Stimulated activated CD4-positive, alpha-beta T cell treated with anti-CD3 and anti-CD28 coated beads, TNF-alpha, amount 100 ng/mL, for 48 hours (primary cell): ENCODE data around the gene BTBD6.

ENCODE experiments used
- DNase-seq, 3 donors: peaks; one replicate each; pipeline ENCODE4 v3.0.0-alpha.2; 2020; ENCODE audit warnings: low read depth in 3 of 3

Gene BTBD6

DNA sequence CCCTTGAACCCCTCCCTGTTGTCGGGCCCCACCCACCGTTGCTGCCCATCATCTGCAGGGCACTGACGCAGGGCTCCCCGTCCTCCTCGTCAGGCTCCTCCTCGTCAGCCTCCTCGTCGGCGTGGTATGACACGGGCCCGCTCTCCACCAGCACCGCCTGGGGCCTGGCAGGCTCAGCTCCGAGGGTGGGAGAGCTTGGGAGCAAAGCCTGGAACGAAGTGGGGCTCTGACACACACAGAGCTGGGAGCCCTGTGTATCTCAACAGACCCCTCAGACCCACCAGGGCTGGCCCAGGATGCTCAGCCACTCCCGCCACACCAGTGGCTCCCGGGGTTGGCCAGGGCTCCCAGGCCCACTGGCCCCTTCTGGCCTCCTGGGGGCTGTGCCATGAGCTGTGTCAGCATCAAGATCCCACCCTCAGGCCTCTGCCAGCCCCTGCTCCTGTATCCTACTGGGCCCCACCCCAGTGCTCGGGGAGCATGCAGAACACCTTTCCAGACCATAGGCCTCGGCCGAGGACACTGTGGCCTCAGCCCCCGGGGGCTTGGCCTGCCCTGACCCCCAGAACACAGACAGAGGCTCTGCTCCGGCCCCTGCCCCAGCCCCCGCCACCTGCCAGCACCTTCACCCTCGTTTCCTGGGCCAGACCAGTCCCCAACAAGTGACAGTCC lies 37.1 kb upstream of the BTBD6 start:
- no peak for DNase-seq

DNA sequence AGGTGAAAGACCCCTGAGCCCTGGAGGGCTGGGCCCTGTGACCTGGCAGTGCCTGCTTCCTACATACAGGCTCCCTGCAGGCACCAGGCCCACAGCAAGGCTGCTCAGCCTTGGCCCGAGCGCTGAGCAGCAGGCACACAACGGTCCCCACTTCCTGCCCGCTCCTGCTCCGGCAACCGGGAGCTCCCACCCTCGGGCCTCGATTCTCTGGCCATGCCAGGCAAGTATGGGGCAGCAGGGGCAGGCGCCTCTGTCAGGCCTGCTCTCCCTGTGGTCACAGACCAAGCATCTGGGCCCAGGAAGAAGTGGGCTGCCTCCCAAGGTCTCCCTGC lies 36.6 kb upstream of the BTBD6 start:
- DNase-seq, result no peak

DNA sequence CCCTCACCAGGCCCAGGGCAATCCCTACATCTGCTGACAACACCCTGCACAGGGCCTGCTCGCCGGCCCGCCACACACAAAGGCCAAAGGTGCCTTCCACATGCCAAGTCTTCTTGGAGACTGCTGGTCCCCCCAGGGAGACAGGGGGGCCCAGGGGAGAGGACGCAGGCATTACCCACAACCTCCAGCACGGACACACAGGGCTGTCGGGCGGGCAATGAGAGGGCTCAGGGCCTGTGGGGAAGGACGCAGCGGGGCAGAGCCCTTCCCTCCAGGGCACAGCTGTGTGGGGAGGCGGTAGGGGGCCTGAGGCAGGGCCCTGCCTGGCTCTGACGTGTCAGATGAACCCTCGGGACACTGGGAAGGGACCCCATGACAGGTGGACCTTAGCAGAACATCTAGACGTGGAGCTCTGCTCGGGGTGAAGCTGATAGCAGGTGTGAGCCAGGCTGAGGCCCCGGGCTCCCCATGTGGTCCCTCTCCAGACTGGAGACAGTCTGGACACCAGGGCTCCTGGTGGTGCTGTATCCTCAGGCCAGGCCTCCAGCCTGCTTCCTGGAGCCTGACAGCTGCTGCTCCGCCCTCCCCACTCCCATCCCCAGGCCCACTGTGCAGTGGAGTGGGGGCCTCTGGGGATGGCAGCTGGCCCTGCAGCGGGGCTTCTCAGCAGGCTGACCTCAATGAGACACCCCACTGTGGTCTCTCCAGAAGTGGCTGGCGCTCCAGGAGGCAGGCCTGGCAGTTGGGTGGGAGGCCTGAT lies 35.6 kb upstream of the BTBD6 start:
- no peak for DNase-seq

DNA sequence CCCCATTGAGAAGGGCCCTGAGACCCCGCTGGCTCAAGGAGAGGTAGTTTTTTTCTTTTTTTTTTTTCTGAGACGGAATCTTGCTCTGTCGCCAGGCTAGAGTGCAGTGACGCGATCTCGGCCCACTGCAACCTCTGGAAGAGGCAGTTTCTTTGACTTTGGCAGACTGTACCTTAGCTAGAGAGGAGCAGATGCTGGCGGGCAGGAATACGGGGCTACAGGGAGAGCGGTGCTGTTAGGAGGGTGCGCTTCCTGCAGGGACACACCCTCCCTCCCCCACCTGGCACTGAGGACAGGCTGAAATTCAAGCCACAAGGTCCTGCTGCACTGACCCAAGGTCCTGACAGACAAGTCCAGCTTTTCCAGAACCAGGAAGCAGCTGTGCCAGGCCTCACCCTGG lies 35.0 kb upstream of the BTBD6 start:
- no peak for DNase-seq

DNA sequence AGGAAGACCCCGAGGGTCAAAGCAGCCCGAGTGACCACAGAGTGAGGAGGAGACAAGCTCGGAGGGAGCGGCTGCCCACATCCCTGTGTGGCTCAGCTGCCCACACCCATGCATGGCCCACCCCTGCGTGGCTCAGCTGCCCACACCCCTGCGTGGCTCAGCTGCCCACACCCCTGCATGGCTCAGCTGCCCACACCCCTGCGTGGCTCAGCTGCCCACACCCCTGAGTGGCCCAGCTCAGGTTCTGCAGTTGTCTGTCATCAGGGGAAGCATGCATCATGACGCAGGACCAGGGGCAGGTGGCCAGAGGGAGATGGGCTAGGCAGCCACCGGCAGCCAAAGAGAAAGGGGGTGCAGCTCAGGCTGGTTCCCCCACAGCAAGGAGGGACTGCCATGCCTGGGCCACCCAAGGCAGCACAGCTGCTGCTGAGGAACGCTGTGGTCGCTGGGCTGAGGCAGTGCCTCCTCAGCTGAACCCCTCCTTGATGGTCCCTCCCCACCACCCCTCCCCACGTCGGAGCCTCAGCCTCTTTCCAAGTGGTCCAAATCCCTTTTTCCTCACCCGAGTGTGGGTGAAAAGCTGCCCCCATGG lies 33.9 kb upstream of the BTBD6 start:
- DNase-seq, result no peak

DNA sequence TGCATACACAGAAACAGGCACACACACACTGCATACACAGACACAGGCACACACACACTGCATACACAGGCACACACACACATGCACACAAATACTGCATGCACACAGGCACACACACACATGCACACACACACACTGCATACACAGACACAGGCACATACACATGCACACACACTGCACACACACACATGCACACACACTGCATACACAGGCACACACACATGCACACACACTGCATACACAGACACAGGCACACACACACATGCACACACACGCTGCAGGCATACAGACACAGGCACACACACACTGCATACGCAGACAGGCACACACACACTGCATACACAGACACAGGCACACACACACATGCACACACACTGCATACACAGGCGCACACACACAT lies 32.7 kb upstream of the BTBD6 start:
- no peak for DNase-seq

DNA sequence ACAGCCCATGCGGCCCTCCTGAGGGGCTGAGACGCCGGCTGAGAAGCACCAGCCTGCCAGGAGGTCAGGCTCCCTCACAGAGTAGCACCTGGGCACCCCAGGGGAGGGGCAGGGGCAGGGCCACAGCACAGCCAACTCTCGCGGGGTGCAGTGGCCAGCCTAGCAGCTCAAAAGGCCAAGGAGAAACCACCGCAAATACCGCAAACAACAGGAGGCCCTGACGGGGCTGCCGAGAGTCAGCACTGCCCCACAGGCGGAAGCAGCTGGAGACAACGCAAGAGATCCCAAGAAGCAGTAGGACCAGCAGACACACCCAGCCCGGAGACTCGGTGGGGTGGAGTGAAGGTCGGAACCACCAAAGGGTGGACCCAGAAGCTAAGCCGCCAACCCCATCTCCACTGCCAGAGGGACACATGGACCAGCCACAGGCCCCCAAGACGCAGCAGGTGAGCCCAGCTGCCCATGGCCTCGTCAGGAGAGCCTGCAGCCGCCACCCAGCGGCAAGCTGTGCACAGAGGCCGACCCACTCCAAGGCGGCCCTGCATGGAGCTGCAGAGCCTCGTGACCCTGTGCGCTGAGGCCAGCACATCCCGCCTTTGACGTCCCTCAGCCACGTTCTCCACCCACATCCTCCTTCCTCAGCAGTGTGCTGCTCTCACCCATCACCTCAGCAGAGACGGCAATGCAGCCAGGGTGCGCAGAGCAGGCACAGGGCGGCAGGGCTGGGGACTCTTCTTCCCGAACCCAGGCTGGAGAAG lies 31.7 kb upstream of the BTBD6 start:
- no peak for DNase-seq

DNA sequence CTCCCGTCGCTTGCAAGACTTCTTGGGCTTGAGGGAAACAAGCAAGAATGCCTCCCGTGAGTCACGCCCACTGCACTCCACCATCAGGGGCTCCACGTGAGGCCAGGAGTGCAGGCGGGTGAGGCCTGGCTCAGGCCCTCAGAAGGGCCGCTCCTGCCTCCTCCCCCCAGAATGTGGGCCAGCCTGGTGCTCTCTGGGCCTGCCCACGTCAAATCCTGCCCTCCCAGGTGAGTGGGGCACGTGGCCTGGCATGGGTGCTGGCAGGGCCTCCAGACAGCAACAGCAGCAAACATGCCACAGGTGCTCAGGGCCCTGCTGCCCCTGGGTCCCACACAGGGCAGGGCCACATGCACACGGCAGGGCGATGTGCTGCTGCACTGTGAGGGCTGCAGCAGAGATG lies 30.6 kb upstream of the BTBD6 start:
- no peak for DNase-seq

DNA sequence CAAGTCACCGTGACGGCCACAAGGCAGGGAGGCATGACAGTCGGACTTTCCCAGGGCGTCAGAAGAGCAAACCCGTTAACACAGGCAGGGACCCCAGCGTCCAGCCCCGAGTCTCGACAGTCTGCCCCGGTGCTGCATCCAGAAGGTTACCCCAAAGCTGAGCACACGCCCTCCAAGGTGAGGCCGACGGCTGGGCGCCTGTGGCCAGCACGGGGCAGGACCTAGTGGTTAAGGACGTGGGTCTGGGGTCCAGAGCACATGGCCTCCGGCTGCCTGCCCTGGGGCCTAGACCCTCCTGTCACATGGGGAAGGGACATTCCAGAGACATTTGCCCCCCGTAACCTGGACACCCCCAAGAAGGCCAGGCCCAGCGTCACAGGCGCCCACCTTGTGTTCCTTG lies 29.7 kb upstream of the BTBD6 start:
- no peak for DNase-seq

DNA sequence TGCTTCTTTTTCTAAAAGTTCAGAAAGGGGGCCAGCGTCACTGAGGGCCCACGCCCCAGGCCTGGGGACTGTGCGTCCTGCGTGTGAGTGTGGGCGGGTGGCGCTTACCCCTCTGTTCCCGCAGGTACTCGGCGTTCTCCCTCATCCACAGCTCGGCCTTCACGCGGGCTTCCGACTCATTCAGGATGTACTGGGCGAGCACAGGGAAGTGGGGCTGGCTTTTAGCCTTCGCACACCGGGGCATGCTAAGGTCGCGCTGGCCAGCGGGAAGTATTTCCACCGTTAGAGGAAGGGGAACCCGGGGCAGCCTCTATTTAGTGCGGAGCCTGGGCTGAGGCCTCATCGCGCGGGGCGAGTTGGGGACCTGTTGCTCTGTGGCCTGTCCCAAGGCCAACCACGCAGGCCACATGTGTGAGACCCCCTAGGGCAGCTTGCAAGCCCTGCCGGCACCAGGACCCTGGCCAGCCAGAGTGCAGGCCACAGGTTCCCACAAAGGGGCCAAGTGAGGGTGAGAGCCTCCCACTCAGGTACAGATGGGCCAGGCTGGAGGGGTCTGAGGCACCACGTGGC lies 29.2 kb upstream of the BTBD6 start:
- DNase-seq, result no peak

DNA sequence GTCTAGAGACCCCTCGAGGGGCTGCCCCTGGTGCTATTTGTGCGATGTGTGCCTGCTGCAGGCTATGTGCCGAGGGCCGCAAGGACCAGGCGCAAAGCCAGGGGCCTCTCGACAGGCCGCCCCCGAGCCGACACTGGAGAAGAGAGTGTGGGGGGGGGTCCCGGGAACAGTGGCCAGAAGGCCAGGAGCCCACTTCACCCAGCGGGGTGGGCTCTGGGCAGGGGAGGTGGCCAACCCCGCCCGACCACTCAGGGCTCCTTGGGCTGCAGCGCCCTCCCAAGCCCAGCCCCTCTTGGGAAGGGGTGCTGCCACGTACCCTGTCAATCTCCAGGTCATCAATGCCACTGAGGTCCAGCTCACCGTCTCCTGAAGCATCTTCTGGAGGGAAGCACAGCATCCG lies 28.6 kb upstream of the BTBD6 start:
- no peak for DNase-seq

DNA sequence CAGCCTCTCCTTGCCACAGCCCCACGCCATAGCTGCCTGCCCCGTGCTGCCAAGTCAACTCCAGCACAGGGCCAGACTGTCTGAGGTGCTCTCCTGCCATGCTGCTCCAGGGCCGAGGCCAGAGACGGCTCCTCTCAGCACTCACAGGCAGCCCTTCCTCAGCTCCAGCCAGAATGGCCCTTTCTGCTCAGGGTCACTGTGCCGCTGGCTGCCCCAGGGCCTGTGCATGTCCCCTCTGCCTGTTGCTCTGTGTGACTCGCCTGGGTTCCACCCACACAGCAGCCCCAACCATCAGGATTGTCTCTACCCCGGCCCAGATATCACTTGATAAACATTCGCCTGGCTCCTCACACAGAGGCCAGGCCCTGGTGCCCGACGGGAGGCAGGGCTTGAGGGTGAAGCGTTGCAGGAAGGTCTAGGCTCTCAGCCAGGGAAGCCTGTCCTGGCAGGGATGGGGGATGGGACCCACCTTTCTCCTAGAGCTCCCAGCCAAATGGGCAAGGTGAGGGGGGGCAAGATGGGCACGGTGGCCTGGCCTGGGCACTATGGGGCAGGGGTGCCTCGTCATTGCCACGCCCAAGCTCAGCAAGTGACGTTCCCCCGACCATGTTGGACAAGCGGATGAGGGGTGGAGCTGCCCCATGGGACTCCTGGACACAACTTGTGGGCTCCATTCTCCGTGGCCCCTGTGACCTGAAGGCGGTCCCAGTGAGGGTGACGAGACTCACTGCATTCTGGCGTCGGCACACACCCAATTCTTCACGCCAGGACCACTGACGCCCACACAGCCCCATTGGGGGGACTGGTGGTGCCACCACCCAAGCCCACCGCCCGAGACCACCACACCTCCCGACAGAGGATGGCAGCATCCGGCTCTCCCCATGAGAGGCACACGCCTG lies 27.4 kb upstream of the BTBD6 start:
- no peak for DNase-seq

DNA sequence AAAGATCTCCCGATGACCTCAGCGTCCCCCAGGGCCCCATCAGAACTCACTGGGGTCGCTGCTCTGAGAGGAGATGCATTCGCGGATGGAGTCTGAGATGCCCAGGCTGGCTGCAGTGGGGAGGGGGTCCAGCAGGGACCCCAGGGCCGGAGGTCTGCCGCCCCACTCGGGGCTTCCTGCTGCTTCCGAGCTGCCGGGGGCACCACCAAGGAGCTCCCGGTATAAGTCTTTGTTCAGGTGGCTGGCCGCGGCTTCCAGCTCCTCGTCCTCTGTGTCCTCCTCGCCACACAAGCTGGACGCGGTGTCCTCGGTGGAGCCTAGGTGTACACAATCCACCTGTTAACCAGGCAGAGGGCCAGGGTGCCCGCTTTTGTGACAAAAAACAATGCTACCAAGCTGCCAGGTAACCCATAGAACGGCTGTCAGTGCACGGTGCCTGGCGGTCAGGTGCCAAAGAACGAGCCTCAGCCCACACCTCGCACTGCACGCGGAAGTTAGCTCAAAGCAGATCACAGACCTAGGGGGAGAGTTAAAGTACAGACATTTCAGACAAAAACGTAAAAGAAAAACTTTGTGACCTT lies 26.6 kb upstream of the BTBD6 start:
- no peak for DNase-seq

DNA sequence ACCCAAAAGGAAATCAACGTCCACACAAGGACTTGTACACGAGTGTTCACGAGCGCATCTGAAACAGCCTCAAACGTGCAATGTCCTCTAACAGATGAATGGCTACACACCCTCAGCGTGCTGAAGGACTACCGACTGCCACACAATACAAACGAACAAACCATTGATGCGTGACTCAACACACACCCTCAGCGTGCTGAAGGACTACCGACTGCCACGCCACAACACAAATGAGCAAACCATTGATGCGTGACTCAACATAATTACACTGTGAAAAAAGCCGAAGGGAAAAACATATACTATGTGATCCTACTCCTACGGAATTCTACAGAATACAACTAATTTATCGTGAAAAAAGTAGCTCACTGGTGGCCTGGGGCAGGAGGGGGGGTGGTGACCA lies 25.1 kb upstream of the BTBD6 start:
- DNase-seq, result no peak

DNA sequence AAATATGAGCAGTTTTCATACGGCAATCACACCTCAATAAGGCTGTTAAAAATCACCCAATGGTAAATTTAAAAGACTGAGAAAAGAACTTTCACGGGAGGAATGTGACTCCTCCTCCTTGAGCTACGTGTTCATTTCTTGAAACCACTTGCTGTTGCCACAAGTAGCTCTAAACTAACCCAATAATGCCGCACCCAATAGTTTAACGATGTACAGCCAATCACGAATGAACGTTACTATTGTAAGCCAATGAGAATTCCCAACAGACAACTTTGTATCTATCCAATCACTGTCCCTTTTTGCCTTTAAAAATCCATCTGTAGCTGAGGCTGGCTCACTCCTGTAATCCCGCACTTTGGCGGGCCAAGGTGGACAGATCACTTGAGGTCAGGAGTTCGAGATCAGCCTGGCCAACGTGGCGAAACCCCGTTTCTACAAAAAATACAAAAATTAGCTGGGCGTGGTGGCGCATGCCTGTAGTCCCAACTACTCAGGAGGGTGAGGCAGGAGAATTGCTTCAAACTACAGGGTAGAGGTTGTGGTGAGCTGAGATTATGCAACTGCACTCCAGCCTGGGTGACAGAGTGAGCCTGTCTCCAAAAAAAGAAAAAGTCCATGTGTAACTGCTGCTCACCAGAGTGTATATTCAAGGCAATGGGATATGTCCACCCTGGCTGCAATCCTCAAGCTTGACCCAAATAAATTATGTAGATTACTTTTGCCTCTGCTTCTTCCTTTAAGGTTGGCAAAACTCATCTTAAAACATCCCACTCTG lies 24.4 kb upstream of the BTBD6 start:
- DNase-seq, result no peak

DNA sequence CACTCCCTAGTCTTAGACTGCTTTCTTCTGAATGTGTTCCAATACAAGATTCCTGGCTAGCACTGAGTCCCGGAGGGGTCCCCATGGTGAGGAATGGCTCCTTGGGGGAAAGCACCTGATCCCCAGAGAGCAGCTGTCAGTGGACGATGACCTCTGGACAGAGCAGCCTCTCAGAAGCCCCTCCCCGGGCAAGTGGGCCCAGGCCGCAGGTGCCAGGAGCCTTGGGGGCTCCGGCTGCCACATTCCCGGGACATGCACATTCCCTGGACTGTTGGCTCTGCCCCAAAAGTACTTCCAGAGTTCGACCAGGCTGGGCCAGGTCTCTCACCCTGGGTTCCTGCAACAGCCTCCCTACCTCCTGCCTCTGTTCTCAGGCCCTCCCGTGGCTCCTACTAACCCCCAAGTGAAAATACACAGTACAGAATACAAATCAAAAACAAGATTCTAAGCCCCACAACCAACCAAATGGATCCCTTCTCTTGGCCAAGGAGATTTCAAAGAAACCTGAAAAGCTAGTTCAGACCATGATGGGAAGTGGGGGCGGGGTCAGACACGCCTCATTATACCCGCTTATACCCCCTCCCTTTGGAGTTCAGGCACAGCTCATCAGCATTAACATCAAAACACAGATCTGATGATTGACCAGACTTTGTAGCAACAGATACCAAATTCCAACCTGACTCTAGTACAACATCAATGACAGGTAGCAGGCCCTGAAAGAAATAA lies 23.3 kb upstream of the BTBD6 start:
- DNase-seq, result no peak

DNA sequence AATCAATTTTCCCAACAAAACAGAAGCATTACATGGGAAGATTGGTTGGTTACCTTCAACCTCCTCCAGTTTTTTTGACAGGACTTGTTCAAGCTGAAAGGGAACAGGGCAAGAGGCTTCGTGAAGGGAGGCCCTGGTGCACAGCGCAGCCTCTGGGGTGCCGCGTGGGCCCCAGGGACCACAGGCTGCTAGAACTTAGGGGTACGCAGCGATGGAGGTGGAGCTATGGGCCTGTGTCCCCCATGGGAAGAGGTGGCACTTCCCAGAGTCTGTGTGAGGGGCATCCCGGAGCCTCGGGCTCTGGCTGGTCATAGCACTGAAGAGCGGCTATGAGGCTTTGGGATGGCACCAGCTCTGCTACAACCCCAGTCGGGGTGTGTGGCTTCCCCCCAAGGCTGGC lies 22.1 kb upstream of the BTBD6 start:
- no peak for DNase-seq

DNA sequence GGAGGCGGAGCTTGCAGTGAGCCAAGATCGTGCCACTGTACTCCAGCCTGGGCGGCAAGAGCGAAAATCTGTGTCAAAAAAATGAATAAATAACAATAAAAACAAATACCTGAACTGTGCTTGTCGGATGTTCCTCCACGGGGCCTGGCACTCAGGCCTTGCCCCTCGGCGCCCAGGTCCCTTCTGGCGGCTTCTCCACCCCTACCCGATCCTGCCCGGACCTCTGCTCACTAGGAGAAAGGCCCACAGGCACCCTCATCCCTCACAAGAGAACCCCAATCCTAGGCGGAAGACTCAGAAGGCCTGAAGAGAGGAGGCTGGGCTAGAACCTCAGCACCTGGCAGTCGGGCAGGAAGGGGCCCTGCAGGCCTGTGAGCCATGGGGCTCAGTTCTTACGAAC lies 21.0 kb upstream of the BTBD6 start:
- no peak for DNase-seq

DNA sequence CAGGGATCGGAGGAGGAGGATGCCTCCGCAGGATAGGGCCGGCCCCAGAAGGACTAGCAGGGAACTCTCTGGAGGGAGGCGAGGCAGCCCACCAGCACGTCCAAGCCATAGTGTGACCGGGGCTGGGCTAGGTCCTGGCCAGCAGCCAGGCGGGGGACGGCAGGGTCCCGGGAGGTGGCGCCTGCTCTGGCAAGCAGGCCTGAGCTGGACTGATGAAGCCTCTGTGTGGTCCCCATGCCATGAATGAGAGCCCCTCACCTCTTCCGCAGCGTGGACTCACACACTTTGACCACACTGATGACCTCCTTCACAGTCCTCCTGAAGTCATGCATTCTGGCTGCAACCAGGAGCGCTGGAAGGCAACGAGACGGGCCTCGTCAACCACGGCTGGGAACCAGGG lies 19.8 kb upstream of the BTBD6 start:
- no peak for DNase-seq
